Skeletal muscle tissue (tissue), 4 donors: ENCODE measurements around the gene DOK7. TPM values are rescaled to one million over a fixed set of nuclear protein-coding genes. Genes with fewer than 3 reads are reported as not detected.

ENCODE experiments used
- H3K27ac ChIP-seq: one replicate; pipeline ENCODE4 v1.7.0; 2013; ENCODE audit warnings: mild to moderate bottlenecking, low read depth, low read length, inconsistent platforms
- H3K27me3 ChIP-seq, 3 donors: one replicate each; pipeline ENCODE4 v1.7.0; 2013; ENCODE audit warnings: low read length in 3 of 3; ENCODE audit not compliant: control insufficient read depth in 3 of 3, insufficient read depth in 3 of 3
- H3K36me3 ChIP-seq, 3 donors: one replicate each; pipeline ENCODE4 v1.7.0; 2013; ENCODE audit warnings: low read length in 3 of 3; ENCODE audit not compliant: control insufficient read depth in 3 of 3, insufficient read depth in 3 of 3
- H3K4me1 ChIP-seq, 3 donors: one replicate each; pipeline ENCODE4 v1.7.0; 2013; ENCODE audit warnings: low read length in 3 of 3, mild to moderate bottlenecking in 3 of 3; ENCODE audit not compliant: control insufficient read depth in 3 of 3, insufficient read depth in 3 of 3
- H3K4me3 ChIP-seq, 3 donors: one replicate each; pipeline ENCODE4 v1.7.0; 2013; ENCODE audit warnings: low read length in 3 of 3
- H3K9ac ChIP-seq, 3 donors: one replicate each; pipeline ENCODE4 v1.7.0; 2013; ENCODE audit warnings: low read length in 3 of 3, mild to moderate bottlenecking in 3 of 3, moderate library complexity in 2 of 3, low read depth in 1 of 3
- H3K9me3 ChIP-seq, 3 donors: one replicate each; pipeline ENCODE4 v1.7.0; 2013; ENCODE audit warnings: low read length in 3 of 3; ENCODE audit not compliant: control insufficient read depth in 3 of 3
- total RNA-seq: library from RNA; depleted of rRNA; stranded (reverse); fragments of >200 nt; gene quantifications from one replicate; pipeline ENCODE4 v1.2.3, GENCODE V29; 2014
- donor health status: Osteomylitis.

The DOK7 gene
- 9.9 TPM for total RNA-seq

- Histone ChIP-seq H3K27ac (peak within 1 kb of the TSS; percentile 87), H3K36me3 (no peaks in the 10 kb centered on the region), H3K9ac (peak within 1 kb of the TSS; percentile 89 to 98 (median 93)), H3K27me3 (peaks cover 0 to 18% (median 5%) of the 10 kb centered on the region in 3 donors), H3K4me3 (peak within 1 kb of the TSS; percentile 59 to 85 (median 74)), H3K4me1 (peaks cover 45 to 70% (median 61%) of the 10 kb centered on the region in 3 donors), H3K9me3 (peaks cover 0 to under 1% (median 0%) of the 10 kb centered on the region in 3 donors)
These were observed at the start of gene DOK7 for GRCh38 chr4:3462790-3463415. Gene DOK7, plus strand, starts transcription at chr4:3463306. Its CDS starts 70 bp downstream, at chr4:3463376.

GRCh38 chr4:3413675-3414420 lies 49.3 kb upstream of the DOK7 start:
- H3K9ac ChIP-seq, result no peak overlapping the region
- H3K27ac ChIP-seq, result no peak overlapping the region
- peaks cover under 1 to 7% (median 6%) of the 10 kb centered on the region in 3 donors for H3K4me1 ChIP-seq
- H3K9me3 ChIP-seq, result no peaks in the 10 kb centered on the region
- no peaks in the 10 kb centered on the region for H3K27me3 ChIP-seq
- peaks cover 21 to 22% (median 21%) of the 10 kb centered on the region in 3 donors for H3K36me3 ChIP-seq
- H3K4me3 ChIP-seq, result no peak overlapping the region

GRCh38 chr4:3414421-3415279 lies 48.5 kb upstream of the DOK7 start:
- Histone ChIP-seq H3K27me3 (no peaks in the 10 kb centered on the region), H3K4me3 (no peak overlapping the region), H3K9me3 (no peaks in the 10 kb centered on the region), H3K36me3 (peaks cover 21 to 22% (median 21%) of the 10 kb centered on the region in 3 donors), H3K27ac (no peak overlapping the region), H3K4me1 (peaks cover 0 to 7% (median 6%) of the 10 kb centered on the region in 3 donors), H3K9ac (no peak overlapping the region)

GRCh38 chr4:3415471-3416141 lies 47.5 kb upstream of the DOK7 start:
- Histone ChIP-seq H3K9me3 (no peaks in the 10 kb centered on the region), H3K27me3 (no peaks in the 10 kb centered on the region), H3K4me1 (peaks cover 0 to 7% (median 6%) of the 10 kb centered on the region in 3 donors), H3K27ac (no peak overlapping the region), H3K4me3 (no peak overlapping the region), H3K36me3 (peaks cover 21 to 24% (median 22%) of the 10 kb centered on the region in 3 donors), H3K9ac (no peak overlapping the region)

GRCh38 chr4:3416270-3416669 lies 46.8 kb upstream of the DOK7 start:
- H3K4me1 ChIP-seq, result peaks cover 0 to 7% (median 6%) of the 10 kb centered on the region in 3 donors
- peaks cover 21 to 27% (median 22%) of the 10 kb centered on the region in 3 donors for H3K36me3 ChIP-seq
- no peak overlapping the region for H3K27ac ChIP-seq
- H3K9me3 ChIP-seq, result no peaks in the 10 kb centered on the region
- H3K27me3 ChIP-seq, result no peaks in the 10 kb centered on the region
- no peak overlapping the region for H3K9ac ChIP-seq
- no peak overlapping the region for H3K4me3 ChIP-seq

- H3K9me3 ChIP-seq, result no peaks in the 10 kb centered on the region
- peaks cover 0 to 7% (median 6%) of the 10 kb centered on the region in 3 donors for H3K4me1 ChIP-seq
- peaks cover 21 to 27% (median 22%) of the 10 kb centered on the region in 3 donors for H3K36me3 ChIP-seq
- no peak overlapping the region for H3K4me3 ChIP-seq
- H3K27ac ChIP-seq, result no peak overlapping the region
- H3K27me3 ChIP-seq, result no peaks in the 10 kb centered on the region
- H3K9ac ChIP-seq, result no peak overlapping the region
These were observed 46.3 kb upstream of the DOK7 start for GRCh38 chr4:3416821-3417221.

- Histone ChIP-seq H3K27ac (no peak overlapping the region), H3K9me3 (no peaks in the 10 kb centered on the region), H3K9ac (no peak overlapping the region), H3K36me3 (peaks cover 21 to 27% (median 27%) of the 10 kb centered on the region in 3 donors), H3K27me3 (no peaks in the 10 kb centered on the region), H3K4me1 (peaks cover 0 to 7% (median 6%) of the 10 kb centered on the region in 3 donors), H3K4me3 (no peak overlapping the region)
These were observed 45.7 kb upstream of the DOK7 start for GRCh38 chr4:3417448-3417847.

GRCh38 chr4:3418029-3418762 lies 44.9 kb upstream of the DOK7 start:
- H3K27me3 ChIP-seq, result no peaks in the 10 kb centered on the region
- H3K36me3 ChIP-seq, result peaks cover 29 to 33% (median 30%) of the 10 kb centered on the region in 3 donors
- H3K27ac ChIP-seq, result no peak overlapping the region

More at GRCh38 chr4:3418029-3418762, 44.9 kb upstream of the DOK7 start:
- no peak overlapping the region for H3K9ac ChIP-seq
- H3K4me1 ChIP-seq, result peaks cover 0 to 7% (median 6%) of the 10 kb centered on the region in 3 donors
- H3K4me3 ChIP-seq, result no peak overlapping the region
- H3K9me3 ChIP-seq, result no peaks in the 10 kb centered on the region
